GM18519 (cell line): Measurements from ENCODE around the gene CCDC50.

Experiments
- ATAC-seq: cut with Tn5 transposase; IDR thresholded peaks from one replicate; pipeline ENCODE4 v1.9.1; 2021; ENCODE audit warnings: mild to moderate bottlenecking, moderate library complexity; ENCODE audit not compliant: unreplicated experiment, low FRiP score

Gene CCDC50

DNA sequence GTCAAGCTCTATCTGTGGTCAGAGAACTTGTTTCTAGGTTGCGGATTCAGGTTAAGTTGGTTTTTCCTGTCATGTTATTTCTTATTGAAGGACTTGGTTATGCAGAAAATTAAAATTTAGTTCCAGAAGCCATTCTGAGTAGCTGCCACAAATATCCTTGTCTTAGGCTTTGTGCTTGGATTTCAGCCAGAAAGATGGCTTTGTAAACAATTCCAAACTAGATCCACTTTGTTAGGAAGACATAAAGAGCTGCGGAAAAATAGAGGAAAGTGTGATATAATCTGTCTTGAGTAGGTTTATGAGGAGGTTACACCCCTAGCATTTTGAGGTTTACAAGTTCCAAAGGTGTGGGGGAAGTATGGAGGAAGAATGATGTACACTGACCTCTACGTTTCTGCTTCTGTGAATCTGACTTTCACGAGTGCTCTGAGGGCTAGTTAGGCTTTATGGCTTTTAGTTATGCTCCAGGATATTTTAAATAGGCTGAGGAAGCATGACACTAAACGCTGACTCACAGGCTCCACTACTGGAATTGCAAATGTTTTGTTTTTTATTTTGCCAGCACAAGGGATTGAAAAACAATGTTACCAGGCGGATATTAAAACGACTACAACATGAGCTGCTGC, 47.4 kb downstream of the CCDC50 start:
- no peak for ATAC-seq

DNA sequence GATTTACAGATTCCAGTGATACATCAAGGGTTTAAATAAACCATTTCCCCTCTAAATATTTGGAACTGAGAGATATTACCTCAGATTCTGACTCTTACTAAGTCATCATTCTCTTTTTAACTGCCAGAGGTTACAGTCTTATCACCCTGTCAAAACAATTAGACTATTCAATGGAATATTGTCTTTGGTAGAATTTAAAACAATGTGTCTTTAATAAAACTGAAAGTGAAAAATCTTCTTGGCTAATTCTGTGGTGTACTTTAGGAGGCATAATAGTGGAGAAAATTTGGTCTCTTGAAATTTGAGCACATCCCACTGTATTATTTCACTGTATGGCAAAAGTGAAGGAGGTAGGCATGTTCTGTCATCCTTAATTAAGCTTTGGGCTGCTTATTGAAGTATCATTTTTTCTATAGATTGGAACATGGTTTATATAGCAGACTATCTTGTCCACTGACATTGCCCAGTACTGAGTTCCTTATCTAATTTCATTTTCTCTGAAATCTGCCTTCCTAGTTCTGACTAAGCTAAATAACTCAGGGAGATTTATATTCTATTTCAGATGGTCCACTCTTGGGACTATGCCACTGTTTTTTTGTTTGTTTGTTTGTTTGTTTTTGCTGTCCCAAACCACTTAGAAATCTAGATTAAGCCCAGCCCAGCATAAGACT, 49.1 kb downstream of the CCDC50 start:
- no peak for ATAC-seq

DNA sequence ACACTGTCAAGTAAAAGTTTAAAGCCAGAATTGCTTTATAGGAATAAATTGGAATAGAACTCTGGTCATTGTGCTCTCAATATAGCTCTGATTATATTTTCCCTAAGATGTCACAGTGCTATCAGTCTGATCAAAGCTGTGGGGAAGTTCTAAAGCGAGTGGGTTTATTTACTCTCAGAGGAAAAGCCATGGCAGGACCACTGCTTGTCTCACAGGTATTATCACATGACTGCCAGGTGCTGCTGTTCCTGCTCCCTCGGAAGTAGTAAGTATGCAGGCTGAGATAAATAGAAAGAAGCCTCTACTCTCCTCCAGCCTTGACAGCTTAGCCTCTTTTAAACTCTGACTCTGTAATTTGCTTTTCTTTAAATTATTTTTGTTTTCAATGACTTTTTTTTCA, 50.3 kb downstream of the CCDC50 start:
- no peak for ATAC-seq

DNA sequence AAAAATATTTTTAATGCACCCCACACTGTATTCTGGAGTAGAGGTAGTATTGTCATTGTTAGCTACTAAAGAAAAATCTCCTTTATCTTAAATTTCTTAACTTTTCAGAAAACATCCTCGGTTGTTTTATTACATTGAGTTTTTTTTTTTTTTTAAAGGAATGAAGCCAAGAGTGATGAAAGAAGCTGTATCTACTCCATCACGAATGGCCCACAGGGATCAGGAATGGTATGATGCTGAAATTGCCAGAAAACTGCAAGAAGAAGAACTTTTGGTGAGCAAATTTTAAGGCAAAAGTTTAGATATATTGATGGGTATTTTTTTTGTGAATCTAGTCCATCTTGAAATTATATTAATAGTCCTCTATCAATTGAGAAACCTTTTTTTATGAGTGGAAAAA, 50.8 kb downstream of the CCDC50 start:
- no peak for ATAC-seq

GRCh38 chr3:191381303-191381702, 52.1 kb downstream of the CCDC50 start:
- ATAC-seq = no peak

- ATAC-seq = no peak
These were observed 53.5 kb downstream of the CCDC50 start for GRCh38 chr3:191382661-191383060.

- ATAC-seq = no peak
These were observed 53.9 kb downstream of the CCDC50 start for GRCh38 chr3:191383124-191383523.

DNA sequence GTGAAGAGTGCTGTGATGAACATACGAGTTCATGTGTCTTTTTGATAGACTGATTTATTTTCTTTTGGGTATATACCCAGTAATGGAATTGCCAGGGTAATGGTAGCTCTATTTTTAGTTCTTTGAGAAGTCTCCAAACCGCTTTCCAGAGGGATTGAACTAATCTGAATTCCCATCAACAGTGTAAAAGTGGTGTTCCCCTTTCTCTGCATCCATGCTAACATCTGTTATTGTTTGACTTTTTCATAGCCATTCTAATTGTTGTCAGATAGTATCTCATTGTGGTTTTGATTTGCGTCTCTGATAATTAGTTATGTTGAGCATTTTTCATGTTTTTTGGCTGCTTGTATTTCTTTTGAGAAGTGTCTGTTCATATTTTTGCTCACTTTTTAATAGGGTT, 55.9 kb downstream of the CCDC50 start:
- no peak for ATAC-seq

DNA sequence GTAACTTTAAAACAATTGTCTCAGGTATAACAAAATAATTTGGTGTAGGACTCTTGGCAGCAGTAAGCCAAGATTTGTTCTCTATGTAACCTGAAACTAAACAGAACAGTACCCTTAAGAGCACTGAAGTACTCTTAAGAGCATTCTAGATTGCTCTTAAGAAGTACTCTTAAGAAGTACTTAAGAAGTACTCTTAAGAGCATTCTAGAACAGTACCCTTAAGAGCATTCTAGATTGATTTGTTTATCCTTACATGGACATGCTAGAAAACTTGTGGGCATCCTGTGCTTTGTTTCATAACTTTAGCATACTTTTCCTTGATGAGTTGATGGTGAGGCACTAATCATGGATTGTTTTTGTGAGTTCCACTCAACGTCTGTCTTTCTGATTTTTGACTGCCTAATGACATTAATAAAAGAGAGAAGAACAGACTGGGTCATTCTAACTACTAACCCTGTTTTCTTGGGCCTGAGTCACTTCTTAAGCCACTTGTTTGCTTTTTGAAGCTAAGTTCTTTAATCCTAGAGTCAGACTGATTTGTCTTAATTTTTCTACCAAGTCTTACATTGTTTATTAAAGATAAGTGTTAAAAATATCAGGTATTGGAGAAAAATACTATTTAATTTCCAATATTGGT, 58.4 kb downstream of the CCDC50 start:
- ATAC-seq = no peak

DNA sequence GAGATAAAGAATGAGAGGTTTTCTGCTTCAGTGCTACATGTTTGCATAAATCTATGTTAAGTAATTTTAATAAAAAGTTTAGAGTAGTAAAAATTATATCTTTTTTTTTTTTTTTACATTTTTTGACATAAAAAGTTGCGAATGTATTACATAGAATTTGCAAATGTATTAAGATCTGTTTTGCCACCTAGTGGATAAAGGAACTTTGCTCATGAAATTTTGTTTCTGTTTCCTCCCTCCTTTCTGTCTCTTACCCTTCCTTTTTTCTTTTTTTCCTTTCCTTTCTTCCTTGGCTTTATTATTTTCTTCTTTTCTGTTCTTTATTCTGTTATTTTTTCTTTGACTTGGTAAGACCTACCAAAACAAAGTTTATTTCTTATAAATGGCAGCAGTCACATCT, 59.6 kb downstream of the CCDC50 start:
- ATAC-seq = no peak

- ATAC-seq = no peak
These were observed 61.4 kb downstream of the CCDC50 start for GRCh38 chr3:191390580-191390979.

DNA sequence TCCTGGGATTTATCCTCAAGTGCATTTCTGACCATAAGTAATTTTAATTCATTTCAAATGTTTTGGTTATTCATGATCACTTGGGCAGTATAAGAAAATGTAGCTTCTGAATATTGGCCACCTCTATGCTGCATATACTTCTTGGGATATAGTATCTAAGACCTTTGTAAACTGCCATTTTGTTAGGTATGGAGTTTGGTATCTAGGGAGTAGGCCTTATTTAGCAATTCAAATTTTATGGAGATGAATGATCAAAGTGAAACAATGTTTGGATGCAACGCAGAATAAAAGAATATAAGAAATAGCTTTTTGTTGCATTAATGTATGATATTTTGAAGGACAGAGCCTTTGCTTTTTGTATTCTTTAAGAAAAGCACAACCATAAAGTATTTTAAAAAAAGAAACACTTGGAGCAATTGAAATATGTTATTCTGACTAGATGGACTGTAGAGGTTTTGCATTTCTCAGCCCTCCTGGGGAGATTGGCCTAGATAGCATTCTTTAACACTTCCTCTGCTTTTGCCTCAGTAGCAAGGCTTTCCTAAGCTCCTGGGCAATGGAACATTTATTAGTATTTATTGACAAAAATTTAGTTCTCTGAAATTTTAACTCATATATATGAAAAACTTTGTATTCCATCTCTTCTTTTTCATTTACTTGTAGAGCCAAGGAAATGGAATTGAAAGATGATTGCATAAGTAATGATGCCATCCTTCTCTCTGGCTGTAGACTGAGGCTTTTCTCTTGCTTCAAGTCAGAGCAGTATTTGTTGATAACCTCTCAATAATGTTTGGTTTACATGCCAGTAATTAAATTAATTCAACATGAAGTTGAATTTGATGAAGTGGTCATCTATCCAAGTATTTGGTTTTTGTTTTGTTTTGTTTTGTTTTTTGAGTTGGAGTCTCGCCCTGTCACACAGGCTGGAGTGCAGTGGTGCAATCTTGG, 62.9 kb downstream of the CCDC50 start:
- no peak for ATAC-seq

DNA sequence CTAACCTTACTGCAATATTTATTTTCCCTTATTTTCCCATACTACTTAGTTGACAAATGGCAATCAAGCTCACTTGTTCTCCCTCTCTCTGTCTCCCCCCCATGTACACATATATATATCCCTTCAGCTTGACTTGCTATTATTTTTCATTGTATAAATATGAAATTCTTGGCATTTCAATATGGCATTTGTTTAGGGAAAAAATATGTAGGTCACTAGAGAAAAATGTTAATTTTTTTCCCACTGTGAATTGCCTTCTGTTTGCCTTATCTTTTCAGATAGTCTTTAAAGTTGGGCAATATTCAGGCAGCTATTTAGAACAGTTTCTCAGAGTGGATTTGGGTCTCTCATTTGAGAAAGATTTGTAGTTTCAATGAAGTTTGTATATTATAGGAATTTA, 64.0 kb downstream of the CCDC50 start:
- ATAC-seq = no peak

DNA sequence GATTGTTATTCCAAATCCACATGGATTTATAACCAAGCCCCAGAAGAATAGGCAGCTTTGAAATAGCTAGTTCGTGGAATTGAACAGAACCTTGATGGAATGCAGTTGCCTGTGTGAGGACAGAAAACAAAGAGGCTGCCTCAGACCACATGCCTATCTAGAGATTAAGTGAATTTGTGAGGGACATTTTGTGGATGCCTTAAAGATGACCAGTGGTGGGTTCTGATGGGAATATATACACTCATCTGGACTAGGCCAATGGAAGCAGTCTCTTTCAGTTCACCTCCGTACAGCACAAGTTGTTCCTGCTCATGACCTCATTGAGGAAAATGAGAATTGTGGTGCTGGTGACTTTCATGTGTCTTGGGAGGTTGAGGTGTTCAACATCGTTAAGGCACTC, 68.6 kb downstream of the CCDC50 start:
- no peak for ATAC-seq

DNA sequence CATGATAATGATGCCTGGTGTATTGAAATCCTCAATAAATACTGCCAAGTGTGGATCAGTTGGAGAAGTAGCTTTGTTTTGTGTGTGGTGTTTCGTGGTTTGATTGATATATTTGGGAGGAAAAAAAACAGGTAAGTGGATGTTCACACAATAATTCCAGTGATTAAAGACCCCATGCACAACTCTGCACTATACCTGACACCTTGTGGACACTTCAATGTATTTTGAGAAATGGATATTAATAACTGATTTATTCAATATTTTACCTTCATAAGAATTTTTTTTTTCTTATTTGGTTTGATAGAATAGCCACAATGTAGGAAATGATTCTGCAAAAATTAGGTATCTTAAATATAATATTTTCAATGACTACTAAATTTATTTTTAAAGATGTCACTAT, 69.4 kb downstream of the CCDC50 start:
- no peak for ATAC-seq

DNA sequence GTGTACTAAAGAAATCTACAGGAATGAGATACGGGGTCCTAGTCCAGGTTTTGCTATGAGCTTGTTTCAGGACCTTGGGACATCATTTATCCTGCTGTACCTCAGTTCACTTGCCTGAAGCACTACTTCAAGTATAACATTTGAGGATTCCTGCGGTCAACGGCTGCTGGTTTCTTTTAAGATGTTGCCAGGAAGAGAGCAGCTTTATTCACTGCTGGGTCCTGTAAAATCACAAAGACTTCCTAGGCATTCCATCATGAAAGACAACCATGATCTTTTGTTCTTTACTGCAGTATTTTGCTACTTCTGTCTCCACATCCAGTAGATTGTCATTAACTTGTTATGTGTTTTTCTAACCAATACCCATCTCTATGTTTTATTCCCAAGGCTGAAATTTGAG, 70.7 kb downstream of the CCDC50 start:
- ATAC-seq = no peak

DNA sequence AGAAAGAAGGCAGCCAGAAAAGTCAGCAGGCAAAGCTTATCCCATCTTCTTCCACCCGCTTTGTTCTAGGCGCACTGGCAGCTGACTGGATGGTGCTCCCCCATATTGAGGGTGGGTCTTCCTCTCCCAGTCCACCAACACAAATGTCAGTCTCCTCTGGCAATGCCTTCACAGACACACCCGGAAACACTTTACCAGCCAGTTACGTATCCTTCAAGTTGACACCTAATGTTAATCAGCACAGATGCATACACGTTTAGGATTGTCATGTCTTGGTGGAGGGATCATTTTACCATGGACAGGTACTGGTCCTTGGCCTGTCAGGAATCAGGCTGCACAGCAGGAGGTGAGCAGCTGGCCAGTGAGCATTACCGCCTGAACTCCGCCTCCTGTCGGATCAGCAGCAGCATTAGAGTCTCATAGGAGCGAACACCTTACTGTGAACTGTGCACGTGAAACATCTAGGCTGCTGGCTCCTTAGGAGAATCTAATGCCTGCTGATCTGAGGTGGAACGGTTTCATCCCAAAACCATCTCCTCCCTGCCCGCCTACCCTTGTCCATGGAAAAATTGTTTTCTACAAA, 72.7 kb downstream of the CCDC50 start:
- no peak for ATAC-seq

DNA sequence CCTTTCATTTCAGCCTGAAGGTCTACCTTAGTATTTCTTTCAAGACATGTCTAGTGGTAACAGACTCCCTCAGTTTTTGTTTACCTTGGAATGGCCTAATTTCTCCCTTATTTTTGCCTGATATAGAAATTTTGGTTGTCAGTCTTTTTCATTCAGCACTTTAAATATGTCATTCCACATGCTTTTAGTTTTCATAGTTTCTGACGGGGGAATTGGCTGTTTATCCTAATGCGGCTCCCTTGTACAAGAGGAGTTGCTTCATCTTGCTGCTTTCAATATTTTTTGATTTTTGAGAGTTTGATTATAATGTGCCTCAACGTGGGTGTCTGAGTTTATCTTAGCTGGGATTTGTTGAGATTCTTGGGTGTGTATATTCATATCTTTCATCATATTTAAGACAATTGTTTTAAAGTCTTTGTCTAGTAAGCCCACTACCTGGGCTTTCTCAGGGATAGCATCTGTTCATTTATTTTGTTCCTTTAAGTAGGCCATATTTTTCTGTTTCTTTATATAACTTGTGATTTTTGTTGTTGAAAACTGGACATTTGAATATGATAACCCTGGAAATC, 80.7 kb downstream of the CCDC50 start:
- ATAC-seq = no peak

DNA sequence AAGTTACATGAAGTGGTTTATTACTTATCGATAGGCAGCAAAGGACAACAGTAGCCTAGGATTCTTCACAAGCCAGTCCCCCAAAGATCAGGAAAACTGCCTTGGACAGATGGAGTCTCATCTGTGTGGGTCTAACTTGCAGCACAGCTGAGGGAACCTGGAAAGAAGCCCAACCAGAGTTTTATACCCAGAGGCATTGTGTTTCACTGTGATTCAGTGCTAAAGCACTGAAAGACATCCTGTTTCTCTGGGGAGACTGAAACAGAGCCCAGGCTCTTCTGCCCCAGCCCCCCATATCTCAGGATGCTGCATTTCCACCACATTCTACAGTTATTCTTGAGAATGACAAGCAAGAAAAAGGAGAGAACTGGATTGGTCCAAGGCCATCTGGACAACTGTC, 83.6 kb downstream of the CCDC50 start:
- ATAC-seq = no peak

DNA sequence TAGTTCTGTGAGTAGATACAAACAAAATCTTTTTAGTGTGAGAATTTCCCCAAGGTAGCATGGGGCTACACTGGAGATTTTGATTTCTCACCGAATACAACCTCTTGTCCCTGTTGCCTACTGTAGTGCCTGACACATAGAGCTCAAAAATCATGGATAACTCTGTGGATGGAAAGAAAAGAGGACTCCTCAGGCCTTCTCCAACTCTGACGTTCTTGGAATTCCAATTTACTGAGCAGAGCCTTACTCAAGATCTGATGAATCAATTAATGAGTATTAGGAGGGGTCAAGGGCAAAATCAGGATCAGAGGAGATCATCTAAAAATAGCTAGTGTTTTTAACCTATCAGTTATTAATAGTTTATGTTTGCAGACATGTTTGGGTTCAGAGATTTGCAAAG, 85.1 kb downstream of the CCDC50 start:
- no peak for ATAC-seq
